T-cell (primary cell): ENCODE results near the gene MRTFA. TPM values are rescaled to one million over a fixed set of nuclear protein-coding genes. Genes with fewer than 3 reads are reported as not detected.
A peak's percentile ranks its signal among the peaks of the same experiment; 100 is the strongest.

Experiments
- ATAC-seq, 4 experiments: fragments of 200-7000 bp in 3 of 4; fragments of 150-1000 bp in 1 of 4; cut with Tn5 transposase; replicated peaks in 1 of 4; 1 replicate in 3 of 4; 2 replicates in 1 of 4; pipeline ENCODE4 v1.10.0; 2021; ENCODE audit warnings: moderate library complexity in 3 of 4, mild to moderate bottlenecking in 2 of 4, moderate number of reproducible peaks in 1 of 4
- CTCF ChIA-PET, 2 donors: fragments of 300-600 bp; sonication (Branson Sonifier 250); formaldehyde crosslinking; loops; one replicate each; lab custom pipeline; 2022; ENCODE audit warnings: antibody characterized with exemption in 2 of 2; lab: Charles Lee
- POLR2A ChIA-PET, 2 donors: fragments of 300-600 bp; sonication (Branson Sonifier 250); formaldehyde crosslinking; loops; one replicate each; lab custom pipeline; 2022; ENCODE audit warnings: antibody characterized with exemption in 2 of 2; lab: Charles Lee
- DNase-seq, 35 experiments: peaks; one replicate each; pipeline versions ENCODE4 v3.0.0 to v3.0.0-alpha.2; 2013 to 2023
- H3K27ac ChIP-seq: one replicate; pipeline ENCODE4 v1.5.1; 2013; ENCODE audit warnings: low read length
- H3K27me3 ChIP-seq, 2 experiments: replicated peaks in 1 of 2; 1 replicate in 1 of 2; 2 replicates in 1 of 2; pipeline versions ENCODE4 v1.6.1 to v1.7.0; 2013; ENCODE audit warnings: low read length in 1 of 2, mixed read lengths in 1 of 2; ENCODE audit not compliant: control insufficient read depth in 2 of 2, insufficient read depth in 2 of 2; ENCODE audit errors: extremely low read depth in 1 of 2
- H3K36me3 ChIP-seq, 2 donors: 1 replicate in 1 of 2; 2 replicates in 1 of 2; pipeline versions ENCODE4 v1.6.1 to v1.7.0; 2013; ENCODE audit warnings: low read length in 1 of 2; ENCODE audit not compliant: control insufficient read depth in 2 of 2, insufficient read depth in 1 of 2; ENCODE audit errors: extremely low read depth in 1 of 2
- H3K4me1 ChIP-seq, 2 experiments: 1 replicate in 1 of 2; 2 replicates in 1 of 2; pipeline versions ENCODE4 v1.6.1 to v1.7.0; 2013; ENCODE audit warnings: low read length in 2 of 2, mixed read lengths in 1 of 2; ENCODE audit not compliant: insufficient read depth in 2 of 2, control insufficient read depth in 1 of 2; ENCODE audit errors: extremely low read depth in 1 of 2
- H3K4me3 ChIP-seq, 2 donors: 1 replicate in 1 of 2; 2 replicates in 1 of 2; pipeline versions ENCODE4 v1.5.1 to v1.7.0; 2013; ENCODE audit warnings: mild to moderate bottlenecking in 2 of 2, low read length in 1 of 2, moderate library complexity in 1 of 2; ENCODE audit not compliant: control insufficient read depth in 1 of 2; ENCODE audit errors: extremely low read depth in 1 of 2
- H3K9me3 ChIP-seq: 2 replicates; pipeline ENCODE4 v1.7.0; 2013
- H3K27ac Mint-ChIP-seq, 2 donors: one replicate each; pipeline ENCODE4 v1.8.0; 2020 to 2021; ENCODE audit warnings: mild to moderate bottlenecking in 2 of 2, mixed read lengths in 2 of 2
- H3K27me3 Mint-ChIP-seq, 2 donors: one replicate each; pipeline ENCODE4 v1.8.0; 2021 to 2022; ENCODE audit warnings: mixed read lengths in 2 of 2
- H3K36me3 Mint-ChIP-seq: one replicate; pipeline ENCODE4 v1.8.0; 2021; ENCODE audit warnings: mixed read lengths
- H3K4me1 Mint-ChIP-seq, 3 donors: one replicate each; pipeline ENCODE4 v1.8.0; 2020 to 2022; ENCODE audit warnings: mixed read lengths in 3 of 3, mild to moderate bottlenecking in 1 of 3
- H3K4me3 Mint-ChIP-seq, 3 donors: one replicate each; pipeline ENCODE4 v1.8.0; 2020 to 2022; ENCODE audit warnings: mild to moderate bottlenecking in 3 of 3, mixed read lengths in 3 of 3, moderate library complexity in 3 of 3
- H3K9me3 Mint-ChIP-seq, 3 donors: one replicate each; pipeline ENCODE4 v1.8.0; 2020 to 2022; ENCODE audit warnings: mixed read lengths in 3 of 3
- WGBS: methylation state at CpG from one replicate; pipeline ENCODE4 v1.1.5; 2013; ENCODE audit warnings: missing lambda C conversion rate; ENCODE audit not compliant: insufficient coverage; 5-methylcytosine and 5-hydroxymethylcytosine counted together
- total RNA-seq, 35 experiments: library from RNA in 6 of 35; stranded (reverse) in 6 of 35; fragments of 120-200 nt in 1 of 35; gene quantifications; one replicate each; pipeline versions ENCODE4 v1.2.1 to v1.2.4 and lab custom pipeline; 2013 to 2026

Gene MRTFA
- total RNA-seq, 5 donors from 2014 or later (not counting 1 experiment from before 2014, with no cell fraction given), result 81.9 to 118 (median 114) TPM

GRCh38 chr22:40635940-40636379, 559 bp downstream of the MRTFA start:
- Histone ChIP-seq H3K27ac (no peak overlapping the region), H3K36me3 (no peaks in the 10 kb centered on the region), H3K4me3 (peak overlapping the region; percentile 74 to 100), H3K27me3 (no peaks in the 10 kb centered on the region), H3K4me1 (peaks cover 22 to 32% of the 10 kb centered on the region in 2 experiments), H3K9me3 (no peaks in the 10 kb centered on the region)
- ATAC-seq (peak in 2 of 4 experiments; percentile 3 to 4), DNase-seq (peak in 7 of 35 experiments; percentile 3 to 28 (median 10))
- H3K27ac Mint-ChIP-seq, result peak overlapping the region; percentile 57 to 87
- H3K4me3 Mint-ChIP-seq, result peak overlapping the region; percentile 89 to 97 (median 94)
- no peaks in the 10 kb centered on the region for H3K9me3 Mint-ChIP-seq
- no peaks in the 10 kb centered on the region for H3K27me3 Mint-ChIP-seq
- peaks cover 48 to 52% (median 51%) of the 10 kb centered on the region in 3 donors for H3K4me1 Mint-ChIP-seq
- ChIA-PET CTCF (interaction anchor here in 1 of 2 donors (1.0 kb wide), 1 partner anchor 38 kb away, joined by 3 read pairs; no protein-coding TSS in a partner anchor), POLR2A (interaction anchor here in 1 of 2 donors (0.6 kb wide), 1 partner anchor 124 kb away, joined by 4 read pairs; no protein-coding TSS in a partner anchor)
- no peaks in the 10 kb centered on the region for H3K36me3 Mint-ChIP-seq
- 1% methylated on average over 28 of the region's 31 CpGs for WGBS

DNA sequence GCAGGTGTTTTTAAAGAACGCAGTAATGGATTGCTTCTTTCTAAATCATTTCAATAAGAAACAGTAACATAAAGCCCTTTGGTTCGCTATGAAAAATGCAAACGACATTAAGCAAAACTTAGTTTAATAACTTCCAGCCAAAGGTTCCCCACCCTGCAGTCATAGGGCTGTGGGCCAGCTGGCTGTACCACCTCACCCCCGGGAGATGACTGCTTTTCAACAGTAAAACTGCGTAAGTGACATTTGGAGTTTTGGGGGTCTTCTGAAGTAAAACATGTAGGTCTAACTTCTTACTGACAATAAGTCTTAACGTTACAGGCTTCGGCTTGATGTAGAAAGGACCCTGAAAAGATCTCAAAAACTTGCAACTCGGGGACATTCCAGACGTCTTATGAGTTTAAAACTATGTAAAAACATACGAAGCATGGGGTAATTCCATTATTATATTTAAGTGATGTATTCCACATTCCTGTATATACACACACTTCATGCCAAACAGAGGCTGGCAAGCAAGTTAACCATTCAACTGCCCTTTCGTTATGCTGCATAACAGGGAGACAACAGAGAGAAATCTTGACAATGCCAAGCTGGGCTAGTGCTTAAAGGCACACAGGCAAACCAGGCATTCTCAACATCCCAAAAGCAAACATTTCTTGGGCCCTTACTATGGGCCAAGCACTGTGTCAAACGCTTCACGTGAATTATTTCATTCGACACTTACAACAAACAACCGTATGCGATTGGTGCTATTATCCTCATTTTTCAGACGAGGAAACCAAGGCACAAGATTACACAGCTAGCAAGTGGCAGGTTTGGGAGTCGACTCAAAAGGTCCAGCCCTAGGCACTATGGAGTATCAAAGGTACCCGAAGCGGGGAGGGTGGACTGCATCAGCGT, 1.2 kb downstream of the MRTFA start:
- no peaks in the 10 kb centered on the region for H3K27me3 ChIP-seq
- H3K4me1 ChIP-seq, result peaks cover 24 to 32% of the 10 kb centered on the region in 2 experiments
- H3K4me3 ChIP-seq, result peak overlapping the region; percentile 74 to 100
- H3K27ac ChIP-seq, result no peak overlapping the region
- H3K9me3 ChIP-seq, result no peaks in the 10 kb centered on the region
- ATAC-seq (no peak), DNase-seq (no peak)
- no peaks in the 10 kb centered on the region for H3K36me3 ChIP-seq
- Mint-ChIP-seq H3K36me3 (no peaks in the 10 kb centered on the region), H3K4me3 (peak overlapping the region; percentile 89 to 94 (median 90)), H3K27me3 (no peaks in the 10 kb centered on the region), H3K9me3 (no peaks in the 10 kb centered on the region), H3K4me1 (peaks cover 52 to 56% (median 54%) of the 10 kb centered on the region in 3 donors), H3K27ac (peak overlapping the region; percentile 57 to 87)
- CTCF ChIA-PET, result interaction anchor here in 1 of 2 donors (0.6 to 2.5 kb wide), 3 partner anchors 9 to 94 kb away, joined by 3 to 8 read pairs (median 3); no protein-coding TSS in a partner anchor
- POLR2A ChIA-PET, result interaction anchor here in 1 of 2 donors (0.6 kb wide), 1 partner anchor 263 kb away, joined by 4 read pairs; no protein-coding TSS in a partner anchor
- 62% methylated on average over 13 of the region's 21 CpGs for WGBS

DNA sequence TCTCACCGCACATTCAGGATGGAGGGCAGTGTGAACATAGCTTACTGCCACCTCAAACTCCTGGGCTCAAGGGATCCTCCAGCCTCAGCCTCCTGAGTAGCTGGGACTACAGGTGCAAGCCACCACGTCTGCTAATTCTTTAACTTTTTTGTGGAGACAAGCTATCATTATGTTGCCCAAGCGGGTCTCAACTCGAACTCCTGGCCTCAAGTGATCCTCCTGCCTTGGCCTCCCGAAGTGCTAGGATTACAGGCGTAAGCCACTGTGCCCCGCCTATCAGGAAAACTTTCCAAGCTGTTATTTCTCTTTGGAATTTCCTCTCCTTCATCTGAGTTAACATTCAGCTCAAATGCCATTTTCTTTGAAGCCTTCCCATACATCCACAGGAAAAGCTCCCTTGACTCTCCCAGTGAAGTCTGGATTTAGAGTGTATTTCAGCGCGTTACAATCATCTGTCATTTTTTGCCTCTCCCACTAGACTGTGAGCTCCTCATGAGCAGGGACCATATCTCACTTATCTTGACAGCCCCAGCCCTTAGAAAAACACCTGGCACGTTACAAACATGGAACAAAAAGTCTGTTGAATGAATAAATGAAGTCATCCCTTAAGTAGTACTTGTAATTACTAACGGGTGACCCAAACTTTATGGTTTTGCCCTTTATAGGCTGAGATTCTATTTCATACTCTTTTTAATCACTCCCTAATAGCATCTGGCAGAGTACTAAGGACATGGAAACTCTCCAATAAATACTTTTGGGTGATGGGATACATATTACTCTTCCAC, 2.2 kb downstream of the MRTFA start:
- ChIA-PET POLR2A (interaction anchor here (0.6 to 0.7 kb wide), 3 partner anchors 20 to 1479 kb away, joined by 3 to 4 read pairs (median 4); no protein-coding TSS in a partner anchor), CTCF (interaction anchor here in 1 of 2 donors (0.6 to 2.5 kb wide), 5 partner anchors 10 to 93 kb away, joined by 3 to 8 read pairs (median 3); no protein-coding TSS in a partner anchor)
- DNase-seq (no peak), ATAC-seq (no peak)
- Mint-ChIP-seq H3K36me3 (no peaks in the 10 kb centered on the region), H3K9me3 (no peaks in the 10 kb centered on the region), H3K27me3 (no peaks in the 10 kb centered on the region), H3K4me3 (peak overlapping the region; percentile 89 to 94 (median 90)), H3K27ac (no peak overlapping the region), H3K4me1 (peaks cover 54 to 61% (median 57%) of the 10 kb centered on the region in 3 donors)
- H3K4me3 ChIP-seq, result no peak overlapping the region
- no peak overlapping the region for H3K27ac ChIP-seq
- H3K36me3 ChIP-seq, result no peaks in the 10 kb centered on the region
- H3K4me1 ChIP-seq, result peaks cover 24 to 32% of the 10 kb centered on the region in 2 experiments
- no peaks in the 10 kb centered on the region for H3K9me3 ChIP-seq
- no peaks in the 10 kb centered on the region for H3K27me3 ChIP-seq
- WGBS, result 97% methylated on average over 4 of the region's 11 CpGs

DNA sequence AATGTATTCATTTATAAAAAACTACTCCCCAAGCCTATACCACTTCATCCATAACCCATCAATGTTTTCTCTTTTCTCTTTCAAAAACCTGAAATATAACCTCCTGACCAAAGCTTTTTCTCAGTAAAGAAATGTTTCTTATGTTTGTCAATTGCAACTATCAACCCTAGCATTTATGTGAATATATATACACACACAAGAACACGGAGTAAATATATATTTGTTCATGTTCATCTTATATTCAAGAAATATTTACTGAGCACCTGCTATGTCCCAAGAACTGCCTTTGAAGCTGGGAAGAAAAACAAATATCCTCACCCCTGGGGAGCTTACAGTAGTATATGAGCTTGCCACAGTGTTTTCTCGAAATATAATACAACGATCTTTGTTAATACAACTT, 3.5 kb downstream of the MRTFA start:
- Histone ChIP-seq H3K4me3 (no peak overlapping the region), H3K36me3 (no peaks in the 10 kb centered on the region), H3K27me3 (no peaks in the 10 kb centered on the region), H3K27ac (no peak overlapping the region), H3K9me3 (no peaks in the 10 kb centered on the region), H3K4me1 (peaks cover 24 to 29% of the 10 kb centered on the region in 2 experiments)
- DNase-seq, result no peak
- no peak for ATAC-seq
- ChIA-PET CTCF (interaction anchor here in 1 of 2 donors (0.8 to 2.5 kb wide), 3 partner anchors 13 to 196 kb away, joined by 3 to 8 read pairs (median 4); no protein-coding TSS in a partner anchor), POLR2A (interaction anchor here in 1 of 2 donors (1.2 kb wide), 1 partner anchor 101 kb away, joined by 3 read pairs; no protein-coding TSS in a partner anchor)
- no CpG with 5 or more reads among the region's 3 CpGs for WGBS
- H3K36me3 Mint-ChIP-seq, result no peaks in the 10 kb centered on the region
- H3K27me3 Mint-ChIP-seq, result no peaks in the 10 kb centered on the region
- H3K9me3 Mint-ChIP-seq, result no peaks in the 10 kb centered on the region
- H3K4me1 Mint-ChIP-seq, result peaks cover 64 to 70% (median 67%) of the 10 kb centered on the region in 3 donors
- H3K27ac Mint-ChIP-seq, result no peak overlapping the region
- H3K4me3 Mint-ChIP-seq, result peak overlapping the region in 1 of 3 donors; percentile 1

DNA sequence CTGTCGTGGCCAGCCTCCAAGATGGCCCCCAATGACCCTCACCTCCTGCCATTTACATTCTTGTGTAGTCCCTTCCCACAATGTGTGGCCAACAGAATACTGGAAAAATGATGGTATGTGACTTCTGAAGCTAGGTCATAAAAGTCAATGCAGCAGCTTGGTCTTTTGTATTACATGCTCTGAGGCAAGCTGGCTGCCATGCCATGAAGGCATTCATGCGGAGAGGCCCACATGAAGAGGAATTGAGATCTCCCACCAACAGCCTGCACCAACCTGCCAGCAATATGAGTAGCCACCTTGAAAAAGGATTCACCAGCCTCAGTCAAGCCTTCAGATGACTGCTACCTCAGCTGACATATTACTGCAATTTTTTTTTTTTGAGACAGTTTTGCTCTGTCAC, 4.6 kb downstream of the MRTFA start:
- CTCF ChIA-PET, result interaction anchor here in 1 of 2 donors (0.5 kb wide), 1 partner anchor 11 kb away, joined by 3 read pairs; no protein-coding TSS in a partner anchor
- DNase-seq (no peak), ATAC-seq (no peak)
- Histone ChIP-seq H3K27ac (no peak overlapping the region), H3K36me3 (no peaks in the 10 kb centered on the region), H3K9me3 (no peaks in the 10 kb centered on the region), H3K27me3 (no peaks in the 10 kb centered on the region), H3K4me3 (no peak overlapping the region), H3K4me1 (peaks cover 23 to 24% of the 10 kb centered on the region in 2 experiments)
- H3K4me3 Mint-ChIP-seq, result no peak overlapping the region
- no peaks in the 10 kb centered on the region for H3K27me3 Mint-ChIP-seq
- 100% methylated on average over 1 of the region's 2 CpGs for WGBS
- H3K9me3 Mint-ChIP-seq, result no peaks in the 10 kb centered on the region
- POLR2A ChIA-PET, result no interaction called here
- H3K4me1 Mint-ChIP-seq, result peaks cover 68 to 75% (median 74%) of the 10 kb centered on the region in 3 donors
- H3K36me3 Mint-ChIP-seq, result no peaks in the 10 kb centered on the region
- no peak overlapping the region for H3K27ac Mint-ChIP-seq
